Measurements from ENCODE around the gene GTF2F1.

DNA sequence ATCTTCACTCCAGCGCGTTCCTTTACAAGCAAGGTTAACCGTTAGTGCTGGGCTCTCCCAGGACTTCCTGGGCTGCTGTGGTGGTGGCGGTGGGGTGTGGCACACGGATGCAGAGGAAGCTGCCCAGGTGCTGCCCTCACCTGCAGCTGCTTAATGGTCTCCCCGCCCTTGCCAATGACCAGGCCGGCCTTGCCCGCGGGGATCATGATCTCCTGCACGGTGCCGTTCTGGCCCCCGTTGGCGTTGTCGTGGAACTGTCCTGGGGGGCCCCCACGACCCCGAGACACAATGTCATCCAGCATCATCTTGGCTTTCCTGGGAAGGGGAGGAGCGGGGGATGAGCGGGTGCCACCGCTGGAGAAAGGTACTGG is 25.6 kb upstream of the GTF2F1 start:
- no peak for TF ChIP-seq POLR2A (IDR thresholded peaks at IDR 0.05; ENCODE audit: low read depth, low read length)
- no peak for TF ChIP-seq POLR2AphosphoS5 (IDR thresholded peaks at IDR 0.05; ENCODE audit: low read depth, low read length)
